ENCODE data around the gene CLEC20A. TPM values are rescaled to one million over a fixed set of nuclear protein-coding genes. Genes with fewer than 3 reads are reported as not detected.

The CLEC20A gene
- total RNA-seq, 6 experiments from 2014 or later, result not detected

GRCh38 chr1:178486100-178487069 lies 10.4 kb downstream of the CLEC20A start:
- ATAC-seq (peak in 3 of 4 donors; percentile 30 to 50 (median 31)), DNase-seq (no peak)
- Histone ChIP-seq H3K4me1 (no peaks in the 10 kb centered on the region), H3K9me3 (no peaks in the 10 kb centered on the region), H3K27me3 (no peaks in the 10 kb centered on the region), H3K27ac (no peak overlapping the region), H3K4me3 (peak overlapping the region; percentile 4 to 5 (median 4)), H3K36me3 (no peaks in the 10 kb centered on the region)
- TF ChIP-seq POLR2A (IDR thresholded peaks at IDR 0.05), result no peak
- TF ChIP-seq CTCF (IDR thresholded peaks at IDR 0.05), result no peak
- 29% methylated on average over 6 of the region's 54 CpGs for WGBS (ENCODE audit: insufficient coverage, low coverage, low lambda C conversion rate, missing lambda C conversion rate)
- intact Hi-C loops (cut with DNase I), result no loop called here

- Histone ChIP-seq H3K4me3 (no peak overlapping the region), H3K9me3 (no peaks in the 10 kb centered on the region), H3K4me1 (no peaks in the 10 kb centered on the region), H3K27me3 (no peaks in the 10 kb centered on the region), H3K36me3 (no peaks in the 10 kb centered on the region), H3K27ac (no peak overlapping the region)
- DNase-seq (no peak), ATAC-seq (peak in 2 of 4 donors; percentile 36 to 44)
- 51% methylated on average over 3 of the region's 3 CpGs for WGBS (ENCODE audit: insufficient coverage, low coverage, low lambda C conversion rate, missing lambda C conversion rate)
- intact Hi-C loops (cut with DNase I), result no loop called here
- TF ChIP-seq POLR2A (IDR thresholded peaks at IDR 0.05), result no peak
- no peak for TF ChIP-seq CTCF (IDR thresholded peaks at IDR 0.05)
Measured at GRCh38 chr1:178485541-178485981, 11.2 kb downstream of the CLEC20A start.

GRCh38 chr1:178484698-178485225 lies 12.0 kb downstream of the CLEC20A start:
- Histone ChIP-seq H3K36me3 (no peaks in the 10 kb centered on the region), H3K4me3 (no peak overlapping the region), H3K4me1 (no peaks in the 10 kb centered on the region), H3K27me3 (no peaks in the 10 kb centered on the region), H3K27ac (no peak overlapping the region), H3K9me3 (no peaks in the 10 kb centered on the region)
- 51% methylated on average over 3 of the region's 3 CpGs for WGBS (ENCODE audit: insufficient coverage, low coverage, low lambda C conversion rate, missing lambda C conversion rate)
- intact Hi-C loops (cut with DNase I), result no loop called here
- DNase-seq (no peak), ATAC-seq (no peak)
- TF ChIP-seq CTCF (IDR thresholded peaks at IDR 0.05) (no peak), POLR2A (IDR thresholded peaks at IDR 0.05) (no peak)

- WGBS (ENCODE audit: insufficient coverage, low coverage, low lambda C conversion rate, missing lambda C conversion rate), result 100% methylated on average over 3 of the region's 5 CpGs
- ATAC-seq, result no peak
- intact Hi-C loops (cut with DNase I), result no loop called here
- Histone ChIP-seq H3K36me3 (no peaks in the 10 kb centered on the region), H3K27me3 (no peaks in the 10 kb centered on the region), H3K27ac (no peak overlapping the region), H3K4me3 (no peak overlapping the region), H3K4me1 (no peaks in the 10 kb centered on the region), H3K9me3 (no peaks in the 10 kb centered on the region)
- TF ChIP-seq POLR2A (IDR thresholded peaks at IDR 0.05) (no peak), CTCF (IDR thresholded peaks at IDR 0.05) (no peak)
- DNase-seq, result no peak
Measured at GRCh38 chr1:178483251-178483957, 13.4 kb downstream of the CLEC20A start.

Measured in right lobe of liver (tissue), 6 donors.